IPS-15b (cell line): ENCODE data around the gene GNG7.
A peak's percentile ranks its signal among the peaks of the same experiment; 100 is the strongest.
"Not testable (repeated sequence)": the region's sequence is repeated elsewhere in the genome, so short reads cannot be mapped to it uniquely, and the experiment has no call there.

Experiments used
- H3K27me3 ChIP-seq: one replicate; pipeline ENCODE4 v1.6.1; 2013; ENCODE audit warnings: low read length; ENCODE audit not compliant: control insufficient read depth, insufficient read depth
- H3K36me3 ChIP-seq: one replicate; pipeline ENCODE4 v1.6.1; 2013; ENCODE audit warnings: low read length; ENCODE audit not compliant: control insufficient read depth, insufficient read depth
- H3K4me1 ChIP-seq: one replicate; pipeline ENCODE4 v1.6.1; 2013; ENCODE audit warnings: mild to moderate bottlenecking, low read length; ENCODE audit not compliant: control insufficient read depth, insufficient read depth
- H3K4me3 ChIP-seq: one replicate; pipeline ENCODE4 v1.5.1; 2013; ENCODE audit warnings: low read depth, low read length
- H3K9ac ChIP-seq: one replicate; pipeline ENCODE4 v1.6.1; 2013; ENCODE audit warnings: low read depth, mild to moderate bottlenecking, low read length
- H3K9me3 ChIP-seq: one replicate; pipeline ENCODE4 v1.6.1; 2013; ENCODE audit warnings: mild to moderate bottlenecking, low read length; ENCODE audit not compliant: control insufficient read depth, insufficient read depth

The GNG7 gene

GRCh38 chr19:2618611-2619010 lies 83.9 kb downstream of the GNG7 start:
- no peak overlapping the region for H3K4me3 ChIP-seq
- no peaks in the 10 kb centered on the region for H3K4me1 ChIP-seq
- no peaks in the 10 kb centered on the region for H3K9me3 ChIP-seq
- no peak overlapping the region for H3K9ac ChIP-seq
- H3K36me3 ChIP-seq: no peaks in the 10 kb centered on the region
- peaks cover 4% of the 10 kb centered on the region for H3K27me3 ChIP-seq

DNA sequence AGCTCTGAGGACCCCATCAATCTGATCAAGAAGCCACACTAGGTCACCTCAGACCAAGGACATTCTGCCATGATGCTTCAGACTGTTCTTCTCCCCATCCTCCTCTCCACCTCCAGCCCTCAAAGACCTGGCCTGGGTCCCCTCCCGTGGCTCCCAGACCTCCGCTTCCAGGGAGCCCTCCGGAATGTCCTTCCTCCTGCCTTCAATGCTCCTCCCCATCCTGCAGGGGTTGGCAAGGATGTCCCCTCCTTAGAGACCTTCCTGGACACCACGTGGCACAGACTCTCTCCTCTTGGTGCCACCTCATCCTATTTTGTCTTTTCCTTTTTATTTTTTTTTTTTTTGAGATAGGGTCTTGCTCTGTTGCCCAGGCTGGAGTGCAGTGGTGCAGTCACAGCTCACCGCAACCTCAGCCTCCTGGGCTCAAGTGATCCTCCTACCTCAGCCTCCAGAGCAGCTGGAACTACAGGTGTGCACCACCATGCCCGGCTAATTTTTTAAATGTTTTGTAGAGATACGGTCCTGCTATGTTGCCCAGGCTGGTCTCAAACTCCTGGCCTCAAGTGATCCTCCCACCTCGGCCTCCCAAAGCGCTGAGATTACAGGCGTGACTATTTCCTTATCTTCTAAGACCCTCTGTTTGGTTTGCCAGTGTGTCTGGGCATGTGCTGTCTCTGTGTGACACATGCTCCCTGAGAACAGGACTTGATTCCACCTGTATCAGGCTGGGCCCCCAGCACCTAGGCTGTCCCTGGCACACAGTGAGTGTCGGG lies 84.9 kb downstream of the GNG7 start:
- H3K36me3 ChIP-seq: no peaks in the 10 kb centered on the region
- no peak overlapping the region for H3K9ac ChIP-seq
- H3K4me3 ChIP-seq: no peak overlapping the region
- H3K27me3 ChIP-seq: peaks cover 4% of the 10 kb centered on the region
- no peaks in the 10 kb centered on the region for H3K9me3 ChIP-seq
- no peaks in the 10 kb centered on the region for H3K4me1 ChIP-seq

GRCh38 chr19:2616741-2617392 lies 85.6 kb downstream of the GNG7 start:
- no peaks in the 10 kb centered on the region for H3K36me3 ChIP-seq
- H3K4me1 ChIP-seq: no peaks in the 10 kb centered on the region
- no peak overlapping the region for H3K4me3 ChIP-seq
- H3K9ac ChIP-seq: no peak overlapping the region
- H3K9me3 ChIP-seq: no peaks in the 10 kb centered on the region
- peaks cover 4% of the 10 kb centered on the region for H3K27me3 ChIP-seq

DNA sequence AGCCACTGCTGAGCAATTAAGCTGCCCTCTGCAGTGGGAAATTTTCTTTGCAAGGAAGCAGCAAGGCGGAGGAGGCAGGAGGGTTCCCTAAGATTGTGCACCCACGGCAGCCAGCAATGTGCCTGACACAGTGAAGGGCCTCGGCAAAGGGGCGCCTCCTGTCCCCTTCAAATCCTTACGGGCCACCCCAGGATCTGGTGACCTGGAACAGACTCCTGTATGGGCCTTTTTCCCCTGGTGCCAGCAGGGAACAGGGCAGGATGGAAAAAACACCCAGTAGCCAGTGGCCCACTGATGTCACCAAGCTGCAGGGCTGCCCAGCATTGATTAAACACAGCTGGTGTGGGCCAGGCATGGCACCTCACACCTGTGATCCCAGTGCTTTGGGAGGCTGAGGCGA lies 86.7 kb downstream of the GNG7 start:
- Histone ChIP-seq H3K9ac (no peak overlapping the region), H3K4me1 (no peaks in the 10 kb centered on the region), H3K4me3 (no peak overlapping the region), H3K36me3 (no peaks in the 10 kb centered on the region), H3K27me3 (peaks cover 4% of the 10 kb centered on the region), H3K9me3 (no peaks in the 10 kb centered on the region)

- H3K9ac ChIP-seq: no peak overlapping the region
- H3K4me1 ChIP-seq: no peaks in the 10 kb centered on the region
- no peak overlapping the region for H3K4me3 ChIP-seq
Measured at GRCh38 chr19:2613507-2614295, 88.8 kb downstream of the GNG7 start.

DNA sequence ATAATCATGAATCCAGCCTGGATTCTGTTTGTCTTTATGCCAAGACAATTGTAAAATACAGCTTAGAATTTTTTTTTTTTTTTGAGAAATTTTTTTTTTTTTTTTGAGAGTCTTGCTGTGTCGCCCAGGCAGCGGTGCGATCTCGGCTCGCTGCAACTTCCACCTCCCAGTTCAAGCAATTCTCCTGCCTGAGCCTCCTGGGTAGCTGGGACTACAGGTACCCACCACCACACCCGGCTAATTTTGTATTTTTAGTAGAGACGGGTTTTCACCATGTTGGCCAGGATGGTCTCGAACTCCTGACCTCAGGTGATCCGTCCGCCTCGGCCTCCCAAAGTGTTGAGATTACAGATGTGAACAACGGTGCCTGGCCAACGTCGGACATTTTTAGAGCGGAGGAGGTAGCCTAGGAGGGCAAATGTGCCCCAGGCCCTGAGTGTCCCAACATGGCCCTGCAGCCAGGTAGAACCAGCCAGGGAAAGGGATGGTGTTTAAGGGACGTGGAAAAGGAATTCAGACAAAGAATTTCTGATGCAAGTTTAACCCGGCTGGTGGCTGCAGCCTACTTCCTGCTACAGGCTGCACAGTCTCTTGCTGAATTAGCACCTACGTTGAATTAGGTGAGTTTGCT lies 89.8 kb downstream of the GNG7 start:
- Histone ChIP-seq H3K36me3 (no peaks in the 10 kb centered on the region), H3K9me3 (no peaks in the 10 kb centered on the region), H3K4me3 (no peak overlapping the region), H3K27me3 (peaks cover 4% of the 10 kb centered on the region), H3K9ac (no peak overlapping the region), H3K4me1 (no peaks in the 10 kb centered on the region)

More at GRCh38 chr19:2613507-2614295, 88.8 kb downstream of the GNG7 start:
- Histone ChIP-seq H3K27me3 (peaks cover 4% of the 10 kb centered on the region), H3K36me3 (no peaks in the 10 kb centered on the region), H3K9me3 (no peaks in the 10 kb centered on the region)

- Histone ChIP-seq H3K4me1 (no peaks in the 10 kb centered on the region), H3K27me3 (peaks cover 4% of the 10 kb centered on the region), H3K4me3 (no peak overlapping the region), H3K9ac (no peak overlapping the region), H3K36me3 (no peaks in the 10 kb centered on the region), H3K9me3 (no peaks in the 10 kb centered on the region)
Measured at GRCh38 chr19:2611483-2612464, 90.7 kb downstream of the GNG7 start.

- no peaks in the 10 kb centered on the region for H3K4me1 ChIP-seq
- no peaks in the 10 kb centered on the region for H3K9me3 ChIP-seq
- no peak overlapping the region for H3K9ac ChIP-seq
- peak overlapping the region; percentile 41 for H3K4me3 ChIP-seq
- H3K36me3 ChIP-seq: no peaks in the 10 kb centered on the region
- peaks cover 4% of the 10 kb centered on the region for H3K27me3 ChIP-seq
Measured at GRCh38 chr19:2610637-2611482, 91.6 kb downstream of the GNG7 start.

- Histone ChIP-seq H3K4me1 (no peaks in the 10 kb centered on the region), H3K9ac (no peak overlapping the region), H3K4me3 (no peak overlapping the region), H3K9me3 (no peaks in the 10 kb centered on the region), H3K27me3 (peaks cover under 1% of the 10 kb centered on the region), H3K36me3 (no peaks in the 10 kb centered on the region)
Measured at GRCh38 chr19:2609389-2610116, 92.9 kb downstream of the GNG7 start.

DNA sequence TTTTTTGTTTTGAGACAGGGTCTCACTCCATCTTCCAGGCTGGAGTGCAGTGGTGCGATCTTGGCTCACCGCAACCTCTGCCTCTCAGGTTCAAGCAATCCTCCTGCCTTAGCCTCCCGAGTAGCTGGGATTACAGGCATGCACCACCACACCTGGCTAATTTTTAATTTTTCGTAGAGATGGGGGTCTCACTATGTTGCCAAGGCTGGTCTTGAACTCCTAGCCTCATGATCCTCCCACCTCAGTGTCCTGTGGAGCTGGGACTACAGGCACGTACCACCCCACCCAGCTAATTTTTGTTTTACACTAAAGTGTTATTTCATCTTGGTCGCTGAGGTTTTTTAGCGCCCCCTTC lies 93.5 kb downstream of the GNG7 start:
- H3K4me1 ChIP-seq, H3K9ac ChIP-seq: not testable (repeated sequence)

More for the DNA sequence above, 93.5 kb downstream of the GNG7 start:
- H3K4me3 ChIP-seq, H3K27me3 ChIP-seq, H3K9me3 ChIP-seq, H3K36me3 ChIP-seq: not testable (repeated sequence)
